MCF 10A (cell line): ENCODE results near the gene AARS2. TPM values are rescaled to one million over a fixed set of nuclear protein-coding genes. Genes with fewer than 3 reads are reported as not detected.

Source experiments
- BruUV-seq: library from RNA; stranded (reverse); fragments of 400-500 nt; replicated peaks from 2 replicates; lab custom pipeline; 2021; lab: Mats Ljungman, UMichigan
- CTCF ChIA-PET: fragments of 300-600 bp; sonication (Branson Sonifier 250); formaldehyde crosslinking; extraction: SDS; loops from one replicate; lab custom pipeline; 2021; ENCODE audit warnings: antibody characterized with exemption, inconsistent platforms; lab: Yijun Ruan, JAX
- POLR2A ChIA-PET: fragments of 300-600, 350-650 bp; sonication (Branson Sonifier 250); formaldehyde crosslinking; extraction: SDS; loops from one replicate; lab custom pipeline; 2020; ENCODE audit warnings: antibody characterized with exemption, inconsistent platforms; lab: Yijun Ruan, JAX
- DNase-seq: peaks from one replicate; pipeline ENCODE4 v3.0.0-alpha.2; 2018; ENCODE audit not compliant: unreplicated experiment
- H3K27ac Mint-ChIP-seq: one replicate; pipeline ENCODE4 v1.8.0; 2022; ENCODE audit warnings: mild to moderate bottlenecking, low read depth, mixed read lengths; ENCODE audit not compliant: unreplicated experiment
- H3K27me3 Mint-ChIP-seq: one replicate; pipeline ENCODE4 v1.8.0; 2022; ENCODE audit warnings: mixed read lengths; ENCODE audit not compliant: insufficient read depth, unreplicated experiment
- H3K36me3 Mint-ChIP-seq: one replicate; pipeline ENCODE4 v1.8.0; 2022; ENCODE audit warnings: mild to moderate bottlenecking, moderate library complexity, mixed read lengths; ENCODE audit not compliant: insufficient read depth, unreplicated experiment
- H3K4me1 Mint-ChIP-seq: one replicate; pipeline ENCODE4 v1.8.0; 2022; ENCODE audit warnings: mixed read lengths; ENCODE audit not compliant: insufficient read depth, unreplicated experiment
- H3K4me3 Mint-ChIP-seq: one replicate; pipeline ENCODE4 v1.8.0; 2022; ENCODE audit warnings: mild to moderate bottlenecking, moderate library complexity, mixed read lengths; ENCODE audit not compliant: unreplicated experiment
- H3K9me3 Mint-ChIP-seq: one replicate; pipeline ENCODE4 v1.8.0; 2022; ENCODE audit warnings: mixed read lengths; ENCODE audit not compliant: unreplicated experiment
- CTCF ChIP-seq: fragments of 200-600 bp; IDR thresholded peaks from one replicate; pipeline ENCODE4 v1.8.0; 2022; ENCODE audit warnings: antibody characterized with exemption, mild to moderate bottlenecking; ENCODE audit not compliant: unreplicated experiment
- intact Hi-C: fragments of 100-400 bp; cut with micrococcal nuclease; formaldehyde crosslinking; loops from 2 replicates; pipeline ENCODE4 v1.14.1; 2022
- total RNA-seq: library from RNA; stranded (reverse); gene quantifications from 2 replicates; pipeline ENCODE4 v1.2.3, GENCODE V29; 2022

AARS2 gene
- total RNA-seq, 1 experiment from 2014 or later = 15.5 TPM

- no TSS peak for BruUV-seq
Measured at GRCh38 chr6:44292661-44293365, 20.3 kb downstream of the AARS2 start.

GRCh38 chr6:44291841-44292240, 21.3 kb downstream of the AARS2 start:
- DNase-seq = no peak
- Mint-ChIP-seq H3K27me3 (peaks cover 74% of the 10 kb centered on the region), H3K4me1 (no peaks in the 10 kb centered on the region), H3K36me3 (peaks cover 11% of the 10 kb centered on the region), H3K4me3 (no peak overlapping the region), H3K9me3 (no peaks in the 10 kb centered on the region), H3K27ac (no peak overlapping the region)
- no peak for TF ChIP-seq CTCF
- BruUV-seq = no TSS peak
- POLR2A ChIA-PET = interaction anchor here (0.7 kb wide), 1 partner anchor 18 kb away, joined by 3 read pairs; no protein-coding TSS in a partner anchor
- intact Hi-C loops = no loop called here
- CTCF ChIA-PET = interaction anchor here (0.9 to 1.3 kb wide), 4 partner anchors 14 to 46 kb away, joined by 3 to 6 read pairs (median 4); partner anchors contain the start of gene AARS2

More at GRCh38 chr6:44292661-44293365, 20.3 kb downstream of the AARS2 start:
- POLR2A ChIA-PET = interaction anchor here (0.7 kb wide), 1 partner anchor 17 kb away, joined by 3 read pairs; no protein-coding TSS in a partner anchor
- intact Hi-C loops = no loop called here
- DNase-seq = no peak
- CTCF ChIA-PET = interaction anchor here (0.6 to 1.3 kb wide), 4 partner anchors 18 to 45 kb away, joined by 3 to 5 read pairs (median 3); partner anchors contain the start of gene AARS2
- Mint-ChIP-seq H3K4me1 (peaks cover 1% of the 10 kb centered on the region), H3K9me3 (no peaks in the 10 kb centered on the region), H3K36me3 (peaks cover 15% of the 10 kb centered on the region), H3K27ac (no peak overlapping the region), H3K4me3 (no peak overlapping the region), H3K27me3 (peaks cover 67% of the 10 kb centered on the region)
- no peak for TF ChIP-seq CTCF

GRCh38 chr6:44289726-44290260, 23.4 kb downstream of the AARS2 start:
- Mint-ChIP-seq H3K4me1 (no peaks in the 10 kb centered on the region), H3K9me3 (no peaks in the 10 kb centered on the region), H3K27ac (no peak overlapping the region), H3K4me3 (no peak overlapping the region), H3K27me3 (peaks cover 76% of the 10 kb centered on the region), H3K36me3 (no peaks in the 10 kb centered on the region)
- intact Hi-C loops = no loop called here
- no peak for TF ChIP-seq CTCF
- BruUV-seq = no TSS peak
- no peak for DNase-seq
- ChIA-PET POLR2A (interaction anchor here (0.6 kb wide), 1 partner anchor 25 kb away, joined by 4 read pairs; no protein-coding TSS in a partner anchor), CTCF (interaction anchor here (0.6 to 0.9 kb wide), 2 partner anchors 37 to 193 kb away, joined by 3 read pairs; no protein-coding TSS in a partner anchor)

- Mint-ChIP-seq H3K9me3 (no peaks in the 10 kb centered on the region), H3K27ac (no peak overlapping the region), H3K27me3 (peaks cover 86% of the 10 kb centered on the region), H3K4me3 (no peak overlapping the region), H3K36me3 (no peaks in the 10 kb centered on the region), H3K4me1 (no peaks in the 10 kb centered on the region)
- ChIA-PET CTCF (no interaction called here), POLR2A (no interaction called here)
- BruUV-seq = no TSS peak
- intact Hi-C loops = no loop called here
- no peak for DNase-seq
- no peak for TF ChIP-seq CTCF
Measured at GRCh38 chr6:44286747-44287146, 26.4 kb downstream of the AARS2 start.
